HG03135 (cell line): Measurements from ENCODE around the gene CMTM1.
"Not testable (repeated sequence)": the region's sequence is repeated elsewhere in the genome, so short reads cannot be mapped to it uniquely, and the experiment has no call there.

Experiments used
- ATAC-seq: cut with Tn5 transposase; IDR thresholded peaks from one replicate; pipeline ENCODE4 v1.9.1; 2021; ENCODE audit warnings: mild to moderate bottlenecking, moderate library complexity; ENCODE audit not compliant: unreplicated experiment

Gene CMTM1

GRCh38 chr16:66561381-66562080 is 4.7 kb upstream of the CMTM1 start:
- ATAC-seq: no peak

DNA sequence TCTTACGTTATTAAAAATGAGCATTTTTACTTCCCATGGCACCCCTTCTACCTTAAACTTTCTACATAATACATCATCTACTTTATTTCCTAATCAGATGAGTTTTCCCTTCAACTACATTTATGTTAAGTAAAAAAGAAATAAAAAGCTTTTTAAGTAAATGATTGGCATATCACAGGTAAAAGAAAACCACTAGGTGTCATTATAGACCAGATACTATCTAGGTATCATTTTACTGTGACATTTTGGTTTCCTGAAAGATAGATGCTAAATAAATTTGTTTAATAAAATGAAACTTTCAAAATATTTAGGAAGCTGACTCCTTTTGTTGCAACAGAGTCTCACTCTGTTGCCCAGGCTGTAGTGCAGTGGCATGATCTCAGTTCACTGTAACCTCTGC is 3.8 kb upstream of the CMTM1 start:
- ATAC-seq: no peak

DNA sequence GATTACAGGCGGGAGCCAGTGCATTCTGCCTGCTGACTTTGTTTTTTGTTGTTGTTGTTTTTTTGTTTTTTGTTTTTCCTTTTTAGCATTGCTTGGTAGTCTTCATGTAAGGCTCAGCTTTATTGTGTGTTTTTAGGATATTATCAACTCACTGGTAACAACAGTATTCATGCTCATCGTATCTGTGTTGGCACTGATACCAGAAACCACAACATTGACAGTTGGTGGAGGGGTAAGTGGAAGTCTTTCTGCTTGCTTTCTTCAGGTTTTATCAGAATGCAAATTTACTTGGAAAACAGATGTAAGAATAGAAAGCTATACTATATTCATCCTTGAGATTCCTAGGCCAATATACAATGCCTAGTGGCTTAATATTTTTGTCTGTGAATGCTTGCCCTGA is 3.3 kb upstream of the CMTM1 start:
- ATAC-seq: no peak

DNA sequence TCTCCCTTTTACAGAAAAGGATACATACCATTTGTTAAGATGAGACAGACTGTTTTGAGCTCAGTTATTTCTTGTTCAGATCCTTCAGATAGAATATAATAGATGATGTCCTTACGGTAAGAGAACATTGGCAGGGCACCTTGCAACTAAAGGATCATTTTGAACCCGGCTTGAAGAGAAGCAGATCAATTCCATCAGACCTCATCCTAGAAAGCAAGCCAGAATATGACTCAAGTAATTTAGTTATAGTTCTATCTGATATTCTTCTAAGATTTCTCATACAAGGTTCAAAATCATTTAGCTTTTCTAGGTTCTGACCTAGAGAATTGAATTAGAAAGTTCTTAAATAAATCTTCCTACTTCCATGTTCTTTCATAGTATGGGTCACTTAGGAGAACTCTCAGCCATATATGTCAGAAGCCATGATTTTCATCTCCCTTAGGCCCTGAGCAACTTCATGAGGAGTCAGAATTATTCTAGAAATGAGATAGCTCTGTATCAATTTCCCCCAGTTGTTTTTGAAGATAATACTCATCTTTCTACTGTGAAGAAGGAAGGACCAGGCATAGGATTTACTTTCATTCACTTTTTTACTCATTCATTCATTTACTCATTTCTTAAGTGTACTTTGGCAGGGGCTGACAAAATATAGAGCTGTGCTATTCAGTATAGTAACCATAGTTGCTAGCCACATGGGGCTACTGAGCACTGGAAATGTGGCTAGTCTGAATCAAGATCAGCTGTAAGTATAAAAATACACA is 2.5 kb upstream of the CMTM1 start:
- ATAC-seq: no peak

- ATAC-seq: not testable (repeated sequence)
Observed at GRCh38 chr16:66567270-66567669, 1.0 kb downstream of the CMTM1 start.

GRCh38 chr16:66568355-66568754 is 2.1 kb downstream of the CMTM1 start:
- no peak for ATAC-seq

GRCh38 chr16:66569131-66569530 is 2.9 kb downstream of the CMTM1 start:
- ATAC-seq: no peak

- ATAC-seq: no peak
Observed at GRCh38 chr16:66569827-66570405, 3.7 kb downstream of the CMTM1 start.

GRCh38 chr16:66572356-66572755 is 6.1 kb downstream of the CMTM1 start:
- ATAC-seq: no peak

- no peak for ATAC-seq
Observed at GRCh38 chr16:66574081-66574480, 7.8 kb downstream of the CMTM1 start.

- no peak for ATAC-seq
Observed at GRCh38 chr16:66574531-66574930, 8.3 kb downstream of the CMTM1 start.

DNA sequence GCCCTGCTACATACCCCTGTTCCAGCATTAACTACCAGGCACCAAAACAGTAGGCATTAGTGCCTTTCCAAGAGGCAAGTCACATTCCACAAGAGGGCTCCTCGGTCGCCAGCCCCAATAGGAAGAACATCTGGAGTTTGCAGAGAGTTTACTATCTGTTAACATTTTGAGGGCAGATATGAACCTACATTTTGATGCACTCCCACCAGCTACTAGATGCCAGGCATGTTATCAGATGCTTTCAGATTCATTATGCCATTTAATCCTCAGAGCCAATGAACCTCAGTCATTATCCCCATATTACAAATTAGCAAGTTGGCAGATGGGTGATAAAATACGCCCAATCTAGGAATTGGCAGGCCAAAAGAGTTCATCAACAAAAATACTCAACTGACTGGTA is 8.8 kb downstream of the CMTM1 start:
- ATAC-seq: no peak

DNA sequence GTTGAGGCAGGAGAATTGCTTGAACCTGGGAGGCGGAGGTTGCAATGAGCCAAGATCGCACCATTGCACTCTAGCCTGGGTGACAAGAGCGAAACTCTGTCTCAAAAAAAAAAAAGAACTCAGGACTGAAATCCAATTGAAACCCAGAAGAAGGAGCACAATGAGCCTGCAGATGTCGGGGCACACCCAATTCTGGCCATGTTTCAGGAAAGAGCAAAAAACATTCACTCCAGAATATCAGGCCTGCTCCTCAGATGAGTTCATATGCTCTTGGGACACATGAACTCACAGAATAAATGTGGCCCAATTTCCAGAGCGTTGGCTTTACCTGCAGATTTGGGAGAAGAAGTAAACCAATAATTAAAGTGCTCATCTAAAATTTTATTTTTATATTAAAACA is 10.1 kb downstream of the CMTM1 start:
- ATAC-seq: no peak

DNA sequence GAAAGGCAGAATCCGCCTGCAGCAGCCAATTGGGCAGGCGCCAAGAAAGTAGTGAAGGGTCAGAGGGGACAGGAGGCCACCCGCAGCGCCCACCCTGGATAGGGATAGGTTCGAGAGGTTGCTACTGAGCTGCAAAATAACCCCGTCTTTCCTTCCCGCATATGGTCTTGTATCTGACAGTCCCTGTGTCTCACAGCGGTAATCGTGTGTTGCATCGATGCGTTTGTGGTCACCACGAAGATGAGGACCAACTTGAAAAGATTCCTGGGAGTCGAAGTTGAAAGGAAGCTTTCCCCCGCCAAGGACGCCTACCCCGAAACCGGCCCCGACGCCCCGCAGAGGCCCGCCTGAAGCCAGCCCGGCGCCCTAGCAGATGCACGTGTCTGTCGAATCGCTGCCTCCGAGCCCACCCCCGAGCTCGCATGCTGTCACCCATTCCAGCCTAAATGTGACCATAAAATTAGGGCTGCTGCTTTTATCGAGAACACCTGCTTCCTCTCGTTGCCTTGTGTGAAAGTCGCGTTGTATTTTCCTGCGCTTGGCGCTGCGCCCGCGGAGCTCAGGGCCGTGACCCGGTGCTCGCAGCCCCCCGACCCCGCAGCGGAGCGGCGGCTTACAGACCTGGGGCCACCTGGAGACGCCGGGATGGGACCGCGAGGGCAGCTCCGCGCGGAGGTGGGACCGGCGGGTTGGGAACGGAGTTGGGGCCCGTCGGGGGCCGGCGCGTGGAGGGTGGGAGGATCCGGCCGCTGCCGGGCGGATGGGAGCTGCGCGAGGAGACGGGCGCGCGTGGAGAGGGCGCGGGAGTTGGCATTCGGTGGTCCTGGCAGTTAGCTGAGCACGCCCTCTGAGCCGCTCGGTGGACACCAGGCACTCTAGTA is 12.7 kb downstream of the CMTM1 start, which contains the start of gene CMTM2:
TSS of gene CMTM2 (plus strand) at position 813 of the 881 bp plus-strand sequence. CDS start 145 bp downstream, outside the sequence.
- no peak for ATAC-seq

- no peak for ATAC-seq
Observed at GRCh38 chr16:66580605-66581209, 14.5 kb downstream of the CMTM1 start.

DNA sequence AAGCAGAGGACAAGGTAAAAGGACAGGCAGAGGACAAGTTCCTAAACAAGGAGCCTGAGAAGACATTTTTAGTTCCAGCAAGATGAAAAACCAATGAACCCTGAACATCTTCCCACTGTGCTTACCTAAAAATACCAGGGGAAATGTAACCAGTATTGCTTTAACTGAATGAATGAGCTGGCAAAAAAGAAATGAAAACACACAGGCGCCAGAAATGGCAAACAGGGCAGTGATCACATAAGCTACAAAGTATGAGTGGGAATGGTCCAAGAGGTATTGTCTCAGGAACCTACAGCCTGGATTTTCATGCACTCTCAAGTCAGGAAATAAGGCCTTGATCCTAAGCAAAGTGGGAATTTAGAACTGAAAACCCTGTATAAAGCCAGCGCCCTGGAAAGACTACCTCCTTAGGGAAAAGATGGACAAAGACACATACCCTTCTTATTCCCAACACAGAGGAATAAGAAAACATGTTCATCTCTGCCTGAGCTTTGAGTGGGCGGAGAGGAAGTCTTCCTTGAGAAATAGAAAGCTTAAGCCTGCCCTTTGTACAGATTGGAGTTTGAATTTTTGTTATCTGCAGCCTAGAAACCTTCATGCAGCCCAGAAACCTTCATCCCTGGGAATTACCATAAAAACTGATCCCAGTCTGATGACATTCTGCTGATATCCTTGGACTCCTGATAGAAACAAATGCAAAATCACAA is 15.2 kb downstream of the CMTM1 start:
- ATAC-seq: no peak

- no peak for ATAC-seq
Observed at GRCh38 chr16:66585481-66586239, 19.4 kb downstream of the CMTM1 start.

GRCh38 chr16:66587881-66588600 is 21.8 kb downstream of the CMTM1 start:
- no peak for ATAC-seq
